Activated T-cell treated with anti-CD3 and anti-CD28 coated beads, Interleukin-2, amount 50 U/mL, for 48 hours (primary cell): Measurements from ENCODE around the gene MAST3.
"Not testable (repeated sequence)": the region's sequence is repeated elsewhere in the genome, so short reads cannot be mapped to it uniquely, and the experiment has no call there.

Source experiments
- DNase-seq, 2 experiments: peaks; one replicate each; pipeline ENCODE4 v3.0.0-alpha.2; 2020

Gene MAST3

DNA sequence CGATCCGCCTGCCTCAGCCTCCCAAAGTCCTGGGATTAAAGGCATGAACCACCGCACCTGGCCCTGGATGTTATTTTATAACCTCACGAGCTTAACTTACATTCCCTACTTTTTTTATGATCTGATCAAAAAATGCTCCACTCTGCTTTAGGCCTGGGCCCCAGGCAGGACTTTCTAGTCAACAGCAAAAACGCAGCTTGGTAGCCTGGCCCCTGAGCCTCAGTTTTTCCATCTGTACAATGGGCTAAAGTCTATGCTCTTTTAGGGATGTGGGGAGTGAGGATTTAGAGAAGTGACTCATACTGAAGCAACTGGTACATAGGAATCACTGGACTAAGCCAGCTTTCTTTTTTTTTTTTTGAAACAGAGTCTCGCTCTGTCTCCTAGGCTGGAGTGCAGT lies 43.5 kb downstream of the MAST3 start:
- DNase-seq = no peak

DNA sequence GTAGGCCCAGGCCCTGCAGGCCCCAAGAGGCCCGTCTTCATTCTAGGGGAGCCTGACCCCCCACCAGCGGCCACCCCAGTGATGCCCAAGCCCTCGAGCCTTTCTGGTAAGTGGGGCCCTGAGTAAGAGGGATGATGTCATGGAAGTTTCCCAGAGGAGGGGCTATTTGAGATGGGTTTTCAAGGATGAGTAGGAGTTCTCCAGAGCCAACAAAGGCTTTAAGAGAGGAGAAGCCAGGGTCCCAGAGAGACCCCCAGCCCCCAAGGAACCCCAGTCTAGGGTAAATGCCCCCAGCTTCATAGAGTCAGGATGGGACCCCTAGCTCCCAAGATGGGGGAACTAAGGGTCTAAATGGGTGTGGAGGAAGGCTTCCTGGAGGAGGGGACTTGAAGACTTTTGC lies 46.3 kb downstream of the MAST3 start:
- DNase-seq = no peak

DNA sequence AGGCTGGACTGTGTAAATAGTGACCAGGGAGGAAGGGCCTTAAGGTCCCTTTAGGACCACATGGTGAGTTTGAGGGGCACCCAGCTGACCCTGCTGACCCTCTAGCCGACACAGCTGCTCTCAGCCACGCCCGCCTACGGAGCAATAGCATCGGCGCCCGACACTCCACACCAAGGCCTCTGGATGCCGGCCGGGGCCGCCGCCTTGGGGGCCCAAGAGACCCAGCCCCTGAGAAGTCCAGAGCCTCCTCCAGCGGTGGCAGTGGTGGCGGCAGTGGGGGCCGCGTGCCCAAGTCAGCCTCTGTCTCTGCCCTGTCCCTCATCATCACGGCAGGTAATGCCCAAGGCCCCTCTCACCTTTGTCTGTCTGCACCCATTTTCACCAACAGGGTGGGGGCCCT lies 46.8 kb downstream of the MAST3 start:
- no peak for DNase-seq

DNA sequence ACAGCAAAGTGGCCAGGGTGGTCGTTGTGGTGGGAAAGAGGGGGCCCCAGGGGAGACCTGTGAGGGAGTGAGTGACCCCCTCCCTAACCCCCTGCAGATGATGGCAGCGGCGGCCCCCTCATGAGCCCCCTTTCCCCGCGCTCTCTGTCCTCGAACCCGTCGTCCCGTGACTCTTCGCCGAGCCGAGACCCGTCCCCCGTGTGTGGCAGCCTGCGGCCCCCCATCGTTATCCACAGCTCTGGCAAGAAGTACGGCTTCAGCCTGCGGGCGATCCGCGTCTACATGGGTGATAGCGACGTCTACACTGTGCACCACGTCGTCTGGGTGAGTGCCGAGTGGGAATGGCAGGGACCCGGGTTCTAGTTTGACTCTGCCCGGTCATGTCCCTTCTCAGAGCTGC lies 47.3 kb downstream of the MAST3 start:
- DNase-seq = no peak

DNA sequence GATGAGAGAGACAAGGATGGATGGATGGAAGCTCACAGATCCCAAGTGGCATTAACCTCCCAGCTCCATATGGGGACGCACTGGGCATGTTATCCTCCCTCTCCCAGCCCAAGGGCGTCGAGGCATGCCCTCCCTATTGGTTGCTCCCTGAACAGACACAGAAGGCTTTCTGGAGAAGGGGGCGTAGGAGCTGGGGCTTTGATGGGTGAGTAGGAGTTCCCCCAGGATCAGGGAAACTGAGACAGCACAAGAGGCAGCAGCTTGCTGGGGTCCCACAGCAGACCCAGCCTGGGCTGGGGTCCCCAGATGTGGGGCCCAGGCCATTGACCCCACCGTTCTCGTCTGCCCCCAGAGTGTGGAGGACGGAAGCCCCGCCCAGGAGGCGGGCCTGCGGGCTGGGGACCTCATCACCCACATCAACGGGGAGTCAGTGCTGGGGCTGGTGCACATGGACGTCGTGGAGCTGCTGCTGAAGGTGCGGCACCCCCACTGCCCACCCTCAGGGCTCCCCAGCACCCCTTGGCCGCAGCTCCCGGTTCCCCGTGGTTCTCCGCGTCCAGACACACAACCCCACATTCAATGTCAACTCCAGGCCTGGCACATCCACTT lies 47.9 kb downstream of the MAST3 start:
- DNase-seq = no peak

DNA sequence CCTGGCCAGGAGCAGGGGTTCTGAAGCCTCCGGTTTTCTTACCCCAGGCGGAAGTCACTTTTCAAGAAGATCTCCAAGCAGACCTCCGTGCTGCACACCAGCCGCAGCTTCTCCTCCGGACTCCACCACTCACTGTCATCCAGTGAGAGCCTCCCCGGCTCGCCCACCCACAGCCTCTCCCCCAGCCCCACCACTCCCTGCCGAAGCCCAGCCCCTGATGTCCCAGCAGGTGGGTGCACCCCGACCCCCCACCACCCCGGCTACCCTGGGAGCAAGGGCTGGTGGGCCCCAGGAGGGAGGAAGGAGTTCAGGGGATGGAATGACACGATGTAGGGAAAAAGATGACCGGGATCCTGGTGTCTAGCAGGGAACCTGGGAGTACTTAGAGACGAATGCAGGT lies 49.8 kb downstream of the MAST3 start:
- DNase-seq = no peak

DNA sequence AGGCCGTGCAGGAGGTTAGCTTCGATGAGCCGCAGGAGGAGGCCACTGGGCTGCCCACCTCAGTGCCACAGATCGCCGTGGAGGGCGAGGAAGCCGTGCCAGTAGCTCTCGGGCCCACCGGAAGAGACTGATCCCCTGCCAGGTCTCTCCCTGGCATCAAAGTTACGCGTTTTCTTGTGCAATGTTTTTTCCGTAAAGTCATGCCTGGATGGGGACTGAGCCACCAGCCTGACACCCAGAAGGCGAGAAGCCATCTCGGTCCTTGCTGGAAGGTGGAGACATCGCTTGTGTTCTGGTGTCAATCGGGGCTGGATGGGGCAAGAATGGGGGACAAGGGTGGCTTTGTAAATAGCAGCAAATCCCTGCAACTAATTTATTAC lies 52.0 kb downstream of the MAST3 start:
- DNase-seq = no peak

DNA sequence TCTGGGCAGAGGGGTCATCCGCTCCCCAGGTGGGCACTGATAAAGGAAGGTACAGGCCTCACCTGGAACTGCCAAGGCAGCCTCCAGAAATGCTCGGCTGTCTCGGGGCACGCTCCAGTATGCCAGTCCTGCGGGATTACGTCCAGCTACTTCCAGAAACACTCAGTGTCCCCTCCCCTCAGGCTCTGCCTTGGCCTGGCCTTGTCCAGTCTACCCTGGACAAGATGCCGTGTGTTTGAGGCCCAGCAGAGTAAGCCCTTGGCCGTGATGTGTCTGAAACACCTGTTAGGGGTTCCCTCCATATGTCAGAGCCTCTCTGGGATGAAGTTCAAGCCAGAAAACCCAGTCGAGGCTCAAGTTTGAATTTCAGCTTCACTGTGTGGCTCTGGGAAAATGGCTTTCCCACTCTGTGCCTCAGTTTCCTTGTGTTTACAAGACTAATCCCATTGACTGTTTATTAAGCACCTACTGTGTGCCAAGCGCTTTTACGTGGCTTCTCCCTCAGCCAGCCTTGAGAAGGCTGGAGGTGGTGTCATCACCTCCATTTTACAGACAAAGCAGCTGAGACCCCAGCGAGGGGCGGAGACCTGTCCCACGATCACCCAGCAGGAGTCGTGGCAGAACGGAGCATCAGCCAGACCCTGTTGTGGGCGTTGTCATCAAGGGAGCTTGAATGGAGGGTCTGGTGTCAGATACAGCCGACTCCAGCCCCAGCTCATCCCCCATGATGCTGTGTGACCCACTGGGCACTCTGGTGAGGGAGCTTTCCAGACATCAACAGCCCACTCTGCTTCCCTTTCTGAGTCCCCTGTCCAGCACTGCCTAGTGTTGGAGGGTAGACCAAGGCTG lies 53.4 kb downstream of the MAST3 start:
- DNase-seq = no peak

DNA sequence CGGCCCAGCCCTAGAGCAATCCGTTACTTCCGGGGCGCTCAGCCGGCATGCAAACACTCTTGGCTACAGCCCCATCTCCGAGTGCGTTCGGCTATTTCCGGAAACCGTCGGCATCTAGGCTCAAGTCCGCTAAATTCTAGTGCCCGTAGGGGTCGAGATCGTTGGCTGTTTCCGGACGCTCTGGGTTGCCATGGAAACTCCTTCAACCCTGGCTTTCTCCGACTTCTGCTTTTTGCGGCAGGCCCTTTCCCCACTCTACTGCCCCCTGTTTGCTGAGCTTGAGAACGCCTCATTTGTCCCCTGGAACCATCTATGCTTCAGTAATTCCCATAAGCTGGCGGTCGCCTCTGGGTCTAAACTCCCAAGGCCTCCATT lies 54.9 kb downstream of the MAST3 start:
- peak; percentile 99 for DNase-seq

DNA sequence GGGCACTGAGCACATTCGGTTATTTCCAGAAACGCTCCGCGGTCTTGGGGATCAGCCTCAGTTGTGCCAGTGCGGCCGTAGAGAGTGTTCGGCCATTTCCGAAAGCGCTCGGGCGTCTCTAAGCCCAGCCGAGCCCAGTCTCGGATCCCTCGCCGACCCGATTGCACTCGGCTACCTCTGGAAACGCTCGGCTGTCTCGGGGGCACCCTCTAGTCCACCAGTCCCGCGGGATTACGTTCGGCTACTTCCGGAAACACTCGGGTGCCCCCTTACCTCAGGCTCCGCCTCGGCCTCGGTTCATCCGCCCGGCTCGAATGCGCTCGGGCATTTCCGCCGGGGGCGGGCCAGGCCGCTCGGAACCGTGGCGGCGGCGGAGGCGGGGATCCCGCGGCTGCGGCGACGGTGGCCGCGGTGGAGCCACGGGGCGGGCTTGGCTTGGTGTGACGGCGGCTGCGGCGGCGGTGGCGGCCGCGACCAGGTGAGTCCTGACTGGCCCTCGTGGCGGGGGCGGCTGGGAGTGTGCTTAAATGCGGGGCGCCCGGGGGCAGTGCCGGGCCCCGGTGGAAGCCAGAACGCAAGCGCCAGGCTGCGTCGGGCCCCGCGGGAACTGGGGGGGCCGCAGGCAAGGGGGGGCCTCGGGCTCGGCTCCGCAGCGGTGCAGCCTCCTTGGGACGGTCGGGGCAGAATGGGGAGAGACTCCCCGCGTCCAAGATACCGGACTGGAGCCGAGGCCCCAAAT lies 55.4 kb downstream of the MAST3 start, which contains the start of gene PIK3R2:
Gene PIK3R2 (plus strand): TSS at position 347 of the 739 bp plus-strand sequence. CDS start 2,717 bp downstream, outside the sequence.
- DNase-seq = peak; percentile 100

DNA sequence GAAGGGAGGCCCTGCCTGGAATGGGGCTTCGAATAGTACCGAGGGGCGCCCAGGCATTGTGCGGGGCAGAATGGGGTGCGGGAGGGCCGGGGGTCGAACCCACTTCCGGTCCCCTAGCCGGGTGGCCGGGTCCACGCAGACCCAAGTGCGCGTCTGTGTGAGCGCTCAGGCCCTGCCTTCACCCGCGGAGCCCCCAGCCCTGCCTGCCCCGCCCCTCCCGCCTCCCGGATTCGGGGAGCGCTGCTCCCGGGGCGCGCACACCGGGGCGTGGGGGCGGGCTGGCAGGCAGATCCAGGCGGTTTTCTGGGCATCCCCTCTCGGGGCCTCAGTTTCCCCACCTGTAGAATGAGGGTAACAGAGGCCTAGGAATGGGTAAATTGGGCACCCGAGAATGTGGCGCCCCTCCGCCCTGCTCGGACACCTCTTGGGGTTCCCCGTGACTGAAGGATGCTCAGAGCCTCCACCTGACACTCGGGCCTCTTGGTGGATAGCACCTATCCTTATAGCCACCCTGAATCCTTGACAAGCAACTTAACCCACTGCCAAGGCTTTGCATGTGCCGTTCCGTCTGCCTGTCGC lies 56.1 kb downstream of the MAST3 start:
- DNase-seq = peak in 1 of 2 experiments; percentile 35

DNA sequence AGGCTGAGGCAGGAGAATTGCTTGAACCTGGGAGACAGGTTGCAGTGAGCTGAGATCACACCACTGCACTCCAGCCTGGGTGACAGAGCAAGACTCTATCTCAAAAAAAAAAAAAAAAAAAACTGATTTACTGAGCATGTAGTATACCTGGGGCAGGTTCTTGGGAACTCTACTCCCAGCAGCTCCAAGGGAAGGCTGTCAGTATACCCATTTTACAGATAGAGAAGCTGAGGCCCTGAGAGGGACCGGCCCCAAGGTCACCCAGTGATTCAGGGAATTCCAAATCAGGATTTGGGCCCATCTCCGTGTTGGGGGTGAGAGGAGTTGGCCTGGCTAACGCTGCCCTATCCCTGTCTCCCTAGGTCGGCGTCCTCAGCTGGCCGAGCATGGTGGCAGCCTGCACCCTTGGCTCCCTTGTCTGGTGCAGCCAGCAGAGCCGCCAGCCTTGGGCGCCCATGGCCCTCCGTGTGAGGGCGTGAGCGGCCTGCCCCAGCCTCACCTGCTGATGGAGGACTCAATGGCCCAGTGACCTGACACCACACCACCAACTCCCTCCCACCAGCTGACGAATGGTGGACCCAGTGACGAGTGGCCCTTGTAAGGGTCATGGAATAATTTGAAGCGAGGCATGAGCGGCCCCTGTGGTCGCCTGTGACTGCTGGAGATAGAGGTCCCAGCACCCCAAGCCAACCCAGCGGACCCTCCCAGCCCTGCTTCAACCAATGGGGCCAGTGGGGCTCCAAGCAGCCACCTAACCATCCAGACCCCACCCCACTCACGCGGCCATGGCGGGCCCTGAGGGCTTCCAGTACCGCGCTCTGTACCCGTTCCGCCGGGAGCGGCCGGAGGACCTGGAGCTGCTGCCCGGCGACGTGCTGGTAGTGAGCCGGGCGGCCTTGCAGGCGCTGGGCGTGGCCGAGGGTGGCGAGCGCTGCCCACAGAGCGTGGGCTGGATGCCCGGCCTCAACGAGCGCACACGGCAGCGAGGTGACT lies 57.8 kb downstream of the MAST3 start:
- DNase-seq = no peak

DNA sequence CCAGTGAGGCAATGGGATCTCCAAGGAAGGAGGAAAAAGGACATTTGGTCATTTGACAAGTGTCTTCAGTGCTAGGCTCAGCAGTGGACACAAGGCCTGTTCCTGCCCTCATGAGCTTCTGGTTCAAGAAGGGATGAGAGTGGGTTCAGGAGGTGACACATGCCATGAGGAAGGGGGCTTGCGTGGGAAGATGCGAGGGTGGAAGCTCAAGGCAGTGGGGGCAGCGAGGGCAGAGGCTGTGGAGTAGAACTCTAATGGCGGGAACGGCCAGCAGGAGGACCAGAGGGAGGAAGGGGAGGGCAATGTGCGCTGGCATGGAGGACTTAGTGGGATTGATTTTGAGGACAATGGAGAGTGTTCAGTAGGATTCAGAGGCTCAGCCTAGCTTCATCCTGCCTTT lies 58.7 kb downstream of the MAST3 start:
- DNase-seq = no peak

DNA sequence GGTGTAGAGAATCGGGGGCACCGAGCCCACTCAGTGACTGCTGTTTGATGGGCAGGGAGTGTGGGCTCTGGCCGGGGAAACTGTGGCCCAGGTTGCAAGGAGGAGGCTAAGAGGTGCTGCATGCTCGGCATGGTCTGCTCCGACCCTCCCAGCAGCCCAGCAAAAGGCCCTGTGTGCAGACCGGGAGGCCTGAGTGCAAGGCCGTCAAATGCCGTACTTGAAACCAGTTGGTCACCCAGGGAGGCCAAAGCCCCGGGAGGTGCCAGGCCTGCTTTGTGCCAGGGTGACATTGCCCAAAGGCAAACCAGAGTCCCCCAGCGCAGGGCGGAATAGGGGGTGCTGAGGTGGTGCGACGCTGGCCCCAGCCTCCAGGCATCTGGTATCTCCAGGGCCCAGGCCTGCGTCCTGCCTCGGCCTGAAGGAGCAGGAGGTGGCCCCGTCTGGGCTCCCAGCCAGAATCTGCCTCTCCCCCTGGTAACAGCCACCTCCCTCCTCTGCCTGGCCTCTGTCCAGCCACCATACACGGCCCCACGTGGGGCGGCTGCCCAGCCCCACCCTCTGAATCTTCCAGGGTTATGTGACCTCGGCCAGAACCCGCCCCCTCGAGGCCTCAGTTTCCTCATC lies 59.4 kb downstream of the MAST3 start:
- DNase-seq = no peak

DNA sequence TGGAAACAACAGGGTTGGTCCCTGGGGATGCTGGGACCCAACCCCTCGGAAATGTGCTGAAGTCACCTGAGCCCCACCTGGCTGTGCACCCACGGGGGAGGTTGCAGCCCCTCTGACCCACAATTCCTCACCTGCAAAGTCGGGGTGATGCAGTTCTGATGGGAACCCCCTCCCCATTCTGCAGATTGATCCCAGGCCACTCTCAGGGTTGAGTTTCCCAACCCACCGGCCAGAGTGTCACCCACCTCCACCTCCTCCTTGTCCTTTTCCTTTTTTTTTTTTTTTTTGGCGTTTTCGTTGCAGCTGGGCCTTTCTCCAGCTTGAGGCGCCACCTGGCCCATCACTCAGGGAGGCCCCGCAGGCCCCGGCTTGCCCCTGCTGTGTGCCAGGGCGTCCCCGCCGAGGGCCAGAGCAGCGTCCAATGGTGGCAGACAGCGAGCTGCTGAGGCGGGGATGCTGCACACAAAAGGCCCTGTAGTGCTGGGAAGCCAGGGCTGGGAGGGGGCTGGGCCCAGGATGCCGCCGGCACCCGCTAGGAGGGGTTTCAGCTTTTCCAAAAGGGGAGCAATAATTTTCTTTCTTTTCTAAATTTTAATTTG lies 60.0 kb downstream of the MAST3 start:
- DNase-seq = no peak

DNA sequence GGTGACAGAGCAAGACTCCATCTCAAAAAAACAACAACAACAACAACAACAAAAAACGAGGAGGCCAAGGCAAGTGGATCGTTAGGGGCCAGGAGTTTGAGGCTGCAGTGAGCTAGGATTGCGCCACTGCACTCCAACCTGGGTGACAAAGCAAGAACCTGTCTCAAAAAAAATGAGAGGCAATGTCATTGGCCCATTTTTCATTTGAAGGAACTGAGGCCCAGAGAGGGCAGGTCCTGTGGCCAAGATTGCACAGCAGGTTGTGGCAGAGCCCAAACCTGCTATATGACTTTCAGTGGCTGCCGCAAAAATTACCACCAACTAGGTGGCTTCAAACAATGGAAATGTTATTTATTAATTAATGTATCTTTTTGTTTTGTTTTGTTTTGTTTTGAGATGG lies 60.9 kb downstream of the MAST3 start:
- DNase-seq = no peak

DNA sequence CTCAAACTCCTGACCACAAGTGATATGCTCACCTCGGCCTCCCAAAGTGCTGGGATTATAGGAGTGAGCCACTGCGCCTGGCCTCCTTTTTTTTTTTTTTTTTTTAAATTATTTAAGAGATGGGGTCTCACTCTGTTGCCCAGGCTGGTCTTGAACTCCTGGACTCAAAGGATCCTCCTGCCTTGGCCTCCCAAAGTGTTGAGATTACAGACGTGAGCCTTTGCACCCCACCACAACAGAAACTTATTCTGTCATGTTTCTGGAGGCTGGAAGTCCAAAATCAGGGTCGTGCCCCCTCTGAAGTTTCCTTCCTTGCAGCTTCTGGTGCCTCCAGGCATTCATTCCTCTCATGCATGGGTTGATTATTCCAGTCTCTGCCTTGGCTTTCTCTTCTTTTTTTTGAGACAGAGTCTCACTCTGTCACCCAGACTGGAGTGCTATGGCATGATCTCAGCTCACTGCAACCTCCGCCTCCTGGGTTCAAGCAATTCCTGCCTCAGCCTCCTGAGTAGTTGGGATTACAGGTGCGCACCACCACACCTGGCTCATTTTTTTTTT lies 61.6 kb downstream of the MAST3 start:
- DNase-seq = not testable (repeated sequence)

DNA sequence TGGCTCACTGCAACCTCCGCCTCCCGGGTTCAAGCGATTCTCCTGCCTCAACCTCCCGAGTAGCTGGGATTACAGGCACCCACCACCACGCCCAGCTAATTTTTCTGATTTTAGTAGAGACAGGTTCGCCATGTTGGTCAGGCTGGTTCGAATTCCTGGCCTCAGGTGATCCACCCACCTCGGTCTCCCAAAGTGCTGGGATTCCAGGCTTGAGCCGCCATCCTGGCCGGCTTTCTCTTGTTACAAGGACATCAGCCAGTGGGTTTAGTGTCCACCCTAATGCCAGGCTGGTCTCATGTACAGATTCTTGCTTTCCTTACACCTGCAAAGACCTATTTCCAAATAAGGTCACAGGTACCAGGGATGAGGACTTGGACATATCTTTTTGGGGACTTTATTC lies 62.2 kb downstream of the MAST3 start:
- no peak for DNase-seq

DNA sequence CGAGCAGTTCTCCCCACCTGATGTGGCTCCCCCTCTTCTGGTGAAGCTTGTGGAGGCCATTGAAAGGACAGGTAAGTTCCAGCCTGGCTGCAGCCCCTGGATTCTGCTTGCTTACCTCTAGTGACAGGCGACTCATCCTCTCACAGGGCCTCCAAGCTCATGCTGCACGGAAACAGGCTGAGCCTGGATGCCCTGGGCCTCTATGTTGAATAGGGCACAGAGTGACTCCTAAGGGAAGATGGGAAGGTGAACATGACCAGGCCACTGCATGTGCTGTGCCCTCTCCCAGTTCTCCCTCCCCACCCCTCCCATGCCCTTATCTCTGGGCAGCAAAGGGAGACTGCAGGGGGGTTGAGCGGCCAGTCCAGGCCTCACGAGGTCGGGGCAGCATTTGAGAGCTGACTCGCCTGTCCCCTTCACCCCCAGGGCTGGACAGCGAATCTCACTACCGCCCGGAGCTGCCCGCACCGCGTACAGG lies 63.0 kb downstream of the MAST3 start:
- peak in 1 of 2 experiments; percentile 44 for DNase-seq

DNA sequence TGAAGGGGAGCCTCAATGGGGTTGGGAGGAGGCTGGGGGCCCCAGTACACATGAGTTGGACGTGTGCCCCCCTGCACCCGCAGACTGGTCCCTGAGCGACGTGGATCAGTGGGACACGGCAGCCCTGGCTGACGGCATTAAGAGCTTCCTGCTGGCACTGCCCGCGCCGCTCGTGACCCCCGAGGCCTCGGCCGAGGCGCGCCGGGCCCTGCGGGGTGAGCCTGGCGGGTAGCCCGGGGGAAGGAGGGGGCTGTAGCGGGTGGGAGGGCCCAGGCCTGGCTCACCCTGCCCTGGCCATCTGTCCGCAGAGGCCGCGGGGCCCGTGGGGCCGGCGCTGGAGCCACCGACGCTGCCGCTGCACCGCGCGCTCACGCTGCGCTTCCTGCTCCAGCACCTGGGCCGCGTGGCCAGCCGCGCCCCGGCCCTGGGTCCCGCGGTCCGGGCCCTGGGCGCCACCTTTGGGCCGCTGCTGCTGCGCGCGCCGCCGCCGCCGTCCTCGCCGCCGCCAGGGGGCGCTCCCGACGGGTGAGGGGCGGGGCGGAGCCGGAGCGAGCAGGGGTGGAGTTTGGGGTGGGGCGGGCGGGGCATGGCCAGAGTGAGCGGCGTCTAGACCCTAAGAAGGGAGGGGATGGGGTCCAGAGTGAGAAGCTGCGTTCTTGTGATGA lies 63.5 kb downstream of the MAST3 start:
- peak; percentile 88 to 89 for DNase-seq
